Peyer's patch (tissue), 4 donors: ENCODE data around the gene GUCY1B1. TPM values are rescaled to one million over a fixed set of nuclear protein-coding genes. Genes with fewer than 3 reads are reported as not detected.

ENCODE experiments used
- DNase-seq, 3 donors: peaks; one replicate each; pipeline ENCODE4 v3.0.0-alpha.2; 2017 to 2019
- H3K27ac ChIP-seq, 4 donors: fragments of 200-600 bp; sonication (generic); one replicate each; pipeline ENCODE4 v1.5.1; 2016 to 2019
- H3K27me3 ChIP-seq, 2 donors: fragments of 200-600 bp; sonication (generic); one replicate each; pipeline ENCODE4 v1.5.1; 2019
- H3K36me3 ChIP-seq, 3 donors: fragments of 200-600 bp; sonication (generic); one replicate each; pipeline ENCODE4 v1.5.1; 2016 to 2019
- H3K4me1 ChIP-seq, 4 donors: fragments of 200-600 bp; sonication (generic); one replicate each; pipeline ENCODE4 v1.5.1; 2016 to 2019
- H3K4me3 ChIP-seq, 4 donors: fragments of 200-600 bp; sonication (generic); 1 replicate in 3 of 4; 2 replicates in 1 of 4; pipeline ENCODE4 v1.5.1; 2016 to 2019; ENCODE audit warnings: mild to moderate bottlenecking in 1 of 4
- H3K9me3 ChIP-seq, 4 donors: fragments of 200-600 bp; sonication (generic); one replicate each; pipeline ENCODE4 v1.5.1; 2016 to 2019; ENCODE audit warnings: mild to moderate bottlenecking in 1 of 4
- POLR2A ChIP-seq, 2 donors: fragments of 450-650 bp; IDR thresholded peaks; one replicate each; pipeline ENCODE4 v1.5.1; 2017; ENCODE audit warnings: antibody characterized with exemption in 2 of 2, mild to moderate bottlenecking in 2 of 2, moderate library complexity in 2 of 2
- total RNA-seq, 4 donors: library from RNA; depleted of rRNA; stranded (reverse); fragments of >200 nt; gene quantifications; one replicate each; pipeline ENCODE4 v1.1.0, GENCODE V29; 2016
- TF ChIP-seq, protein P1 (sequence below), 6 experiments: fragments of 450-650 bp in 4 of 6; fragments of 200-600 bp in 2 of 6; sonication (generic) in 1 of 6; IDR thresholded peaks; one replicate each; pipeline ENCODE4 v1.5.1; 2017 to 2019; ENCODE audit warnings: antibody characterized with exemption in 6 of 6, mild to moderate bottlenecking in 3 of 6, moderate library complexity in 1 of 6

Gene GUCY1B1
- total RNA-seq, 4 donors from 2014 or later: 1.6 to 8.0 (median 5.9) TPM

DNA sequence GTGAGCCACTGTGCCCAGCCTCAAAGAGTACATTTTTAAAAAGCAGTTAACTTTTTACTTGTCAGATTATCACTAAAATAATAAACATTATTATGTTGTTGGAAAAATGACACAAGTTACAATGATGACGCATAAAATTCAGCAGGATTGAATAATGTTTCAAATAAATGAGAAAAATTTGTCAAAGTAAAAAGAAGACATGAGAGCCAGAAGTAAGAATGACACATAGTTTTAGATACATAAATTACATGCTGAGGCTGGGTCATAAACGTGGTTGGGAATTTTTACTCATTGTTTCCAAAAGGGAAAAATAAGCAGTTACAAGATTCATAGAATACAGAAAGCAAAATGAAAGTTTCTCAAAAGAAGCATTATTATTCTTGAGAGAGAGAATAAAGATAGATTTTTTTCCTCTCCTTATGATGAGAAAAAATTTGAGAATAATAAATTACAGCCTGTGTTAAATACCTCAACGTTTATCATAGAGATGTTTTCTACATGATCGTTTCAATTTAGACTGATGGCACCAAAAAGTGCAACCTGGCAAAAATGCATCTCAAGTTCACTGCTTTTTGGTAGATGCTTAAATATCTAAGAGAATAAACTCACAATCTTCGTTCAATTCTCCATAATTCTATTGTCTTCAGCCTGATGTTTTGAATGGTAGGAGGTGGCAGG, 40.4 kb downstream of the GUCY1B1 start:
- H3K27me3 ChIP-seq: no peaks in the 10 kb centered on the region
- no peaks in the 10 kb centered on the region for H3K9me3 ChIP-seq
- H3K4me3 ChIP-seq: no peak overlapping the region
- TF ChIP-seq POLR2A (IDR thresholded peaks at IDR 0.05): no peak
- TF ChIP-seq, protein P1, sequence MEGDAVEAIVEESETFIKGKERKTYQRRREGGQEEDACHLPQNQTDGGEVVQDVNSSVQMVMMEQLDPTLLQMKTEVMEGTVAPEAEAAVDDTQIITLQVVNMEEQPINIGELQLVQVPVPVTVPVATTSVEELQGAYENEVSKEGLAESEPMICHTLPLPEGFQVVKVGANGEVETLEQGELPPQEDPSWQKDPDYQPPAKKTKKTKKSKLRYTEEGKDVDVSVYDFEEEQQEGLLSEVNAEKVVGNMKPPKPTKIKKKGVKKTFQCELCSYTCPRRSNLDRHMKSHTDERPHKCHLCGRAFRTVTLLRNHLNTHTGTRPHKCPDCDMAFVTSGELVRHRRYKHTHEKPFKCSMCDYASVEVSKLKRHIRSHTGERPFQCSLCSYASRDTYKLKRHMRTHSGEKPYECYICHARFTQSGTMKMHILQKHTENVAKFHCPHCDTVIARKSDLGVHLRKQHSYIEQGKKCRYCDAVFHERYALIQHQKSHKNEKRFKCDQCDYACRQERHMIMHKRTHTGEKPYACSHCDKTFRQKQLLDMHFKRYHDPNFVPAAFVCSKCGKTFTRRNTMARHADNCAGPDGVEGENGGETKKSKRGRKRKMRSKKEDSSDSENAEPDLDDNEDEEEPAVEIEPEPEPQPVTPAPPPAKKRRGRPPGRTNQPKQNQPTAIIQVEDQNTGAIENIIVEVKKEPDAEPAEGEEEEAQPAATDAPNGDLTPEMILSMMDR (IDR thresholded peaks at IDR 0.05): no peak
- H3K27ac ChIP-seq: no peak overlapping the region
- H3K4me1 ChIP-seq: no peaks in the 10 kb centered on the region
- H3K36me3 ChIP-seq: no peaks in the 10 kb centered on the region
- no peak for DNase-seq

DNA sequence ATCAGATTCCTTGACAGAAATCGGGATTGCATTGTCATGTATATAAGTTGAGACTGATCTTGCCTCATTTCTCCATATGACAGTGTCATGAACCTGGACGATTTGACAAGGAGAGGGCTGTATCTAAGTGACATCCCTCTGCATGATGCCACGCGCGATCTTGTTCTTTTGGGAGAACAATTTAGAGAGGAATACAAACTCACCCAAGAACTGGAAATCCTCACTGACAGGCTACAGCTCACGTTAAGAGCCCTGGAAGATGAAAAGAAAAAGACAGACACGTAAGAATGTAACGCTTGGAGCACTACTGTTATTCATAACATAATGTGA, 40.9 kb downstream of the GUCY1B1 start:
- TF ChIP-seq, protein P1 (IDR thresholded peaks at IDR 0.05): no peak
- TF ChIP-seq POLR2A (IDR thresholded peaks at IDR 0.05): no peak
- DNase-seq: no peak
- H3K4me1 ChIP-seq: no peaks in the 10 kb centered on the region
- no peak overlapping the region for H3K4me3 ChIP-seq
- H3K27me3 ChIP-seq: no peaks in the 10 kb centered on the region
- no peaks in the 10 kb centered on the region for H3K9me3 ChIP-seq
- no peak overlapping the region for H3K27ac ChIP-seq
- H3K36me3 ChIP-seq: no peaks in the 10 kb centered on the region

DNA sequence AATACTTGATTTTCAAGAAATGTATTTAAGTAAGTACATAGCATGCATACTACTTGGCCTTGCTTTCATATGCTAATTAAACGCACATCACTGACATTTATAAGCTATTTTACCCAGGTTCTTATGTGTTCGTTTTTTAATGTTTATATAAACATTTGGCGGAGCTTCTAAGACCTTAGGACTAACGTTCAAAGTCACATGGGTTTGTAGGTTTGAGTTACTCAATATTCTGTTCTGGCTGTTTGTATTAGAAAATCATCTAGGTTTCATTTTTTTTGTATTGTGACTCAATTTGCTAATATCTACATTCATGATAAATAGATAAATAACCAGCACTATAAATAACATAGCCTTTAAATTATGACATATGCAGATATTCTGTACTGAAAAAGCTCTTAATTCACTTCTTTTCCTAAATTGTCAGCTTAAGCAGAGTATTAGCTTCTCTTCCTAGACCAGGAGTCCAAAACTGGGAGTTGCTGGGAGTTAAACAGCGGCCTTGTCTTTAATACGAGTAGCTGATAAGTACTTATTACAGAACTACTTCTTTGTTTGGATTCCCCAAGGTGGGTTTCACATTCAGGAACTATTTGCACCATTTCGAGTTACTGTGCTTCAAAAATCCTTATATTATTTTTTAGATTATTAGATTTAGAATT, 42.0 kb downstream of the GUCY1B1 start:
- no peak overlapping the region for H3K4me3 ChIP-seq
- H3K9me3 ChIP-seq: no peaks in the 10 kb centered on the region
- no peaks in the 10 kb centered on the region for H3K27me3 ChIP-seq
- no peaks in the 10 kb centered on the region for H3K36me3 ChIP-seq
- H3K4me1 ChIP-seq: no peaks in the 10 kb centered on the region
- no peak for DNase-seq
- H3K27ac ChIP-seq: no peak overlapping the region
- TF ChIP-seq, protein P1 (IDR thresholded peaks at IDR 0.05): no peak
- no peak for TF ChIP-seq POLR2A (IDR thresholded peaks at IDR 0.05)

DNA sequence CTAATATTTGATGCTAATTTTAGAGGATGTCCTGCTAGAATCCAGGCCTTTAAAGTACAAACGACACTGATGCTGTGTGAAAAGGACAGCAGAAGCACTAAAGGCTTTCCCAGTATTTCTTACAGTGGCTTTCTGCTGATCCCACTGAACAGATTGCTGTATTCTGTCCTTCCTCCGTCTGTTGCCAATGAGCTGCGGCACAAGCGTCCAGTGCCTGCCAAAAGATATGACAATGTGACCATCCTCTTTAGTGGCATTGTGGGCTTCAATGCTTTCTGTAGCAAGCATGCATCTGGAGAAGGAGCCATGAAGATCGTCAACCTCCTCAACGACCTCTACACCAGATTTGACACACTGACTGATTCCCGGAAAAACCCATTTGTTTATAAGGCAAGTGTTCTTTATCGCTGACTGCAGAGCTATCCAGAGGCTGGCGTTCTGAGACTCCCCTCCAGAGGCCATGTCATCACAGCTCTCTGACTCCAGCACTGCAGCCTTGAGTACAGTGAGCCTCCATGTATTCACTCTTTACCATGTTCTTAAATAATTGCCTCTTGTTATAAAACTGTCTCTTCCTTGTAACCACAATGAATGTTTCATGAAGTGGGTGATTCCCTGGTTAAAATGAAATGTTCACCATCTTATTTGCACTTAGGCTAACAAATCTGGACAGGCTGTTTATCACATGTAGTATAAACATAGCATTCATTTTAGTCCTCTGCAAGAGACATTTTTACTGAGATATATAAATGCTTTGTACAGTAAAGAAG, 43.6 kb downstream of the GUCY1B1 start:
- H3K27ac ChIP-seq: peak overlapping the region in 1 of 4 donors; percentile 10
- H3K9me3 ChIP-seq: no peaks in the 10 kb centered on the region
- DNase-seq: no peak
- H3K4me1 ChIP-seq: no peaks in the 10 kb centered on the region
- H3K27me3 ChIP-seq: no peaks in the 10 kb centered on the region
- no peaks in the 10 kb centered on the region for H3K36me3 ChIP-seq
- TF ChIP-seq, protein P1 (IDR thresholded peaks at IDR 0.05): no peak
- no peak for TF ChIP-seq POLR2A (IDR thresholded peaks at IDR 0.05)
- H3K4me3 ChIP-seq: no peak overlapping the region

DNA sequence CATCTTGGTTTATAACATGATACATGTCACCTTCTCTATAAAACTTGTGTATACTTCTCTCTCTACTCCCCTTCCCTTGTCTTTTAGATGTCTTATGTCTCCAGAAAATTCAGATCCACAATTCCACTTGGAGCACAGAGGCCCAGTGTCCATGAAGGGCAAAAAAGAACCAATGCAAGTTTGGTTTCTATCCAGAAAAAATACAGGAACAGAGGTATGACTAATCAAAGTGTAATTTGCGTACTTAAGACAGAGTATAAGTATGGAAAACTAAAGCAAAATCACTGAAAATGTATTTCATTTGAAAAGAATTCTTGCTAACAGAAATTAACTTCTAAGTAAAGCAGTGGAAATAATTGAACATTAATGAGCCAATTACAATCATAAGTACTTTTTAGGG, 46.2 kb downstream of the GUCY1B1 start:
- Histone ChIP-seq H3K27ac (no peak overlapping the region), H3K4me1 (no peaks in the 10 kb centered on the region), H3K36me3 (no peaks in the 10 kb centered on the region), H3K9me3 (no peaks in the 10 kb centered on the region), H3K27me3 (no peaks in the 10 kb centered on the region), H3K4me3 (no peak overlapping the region)
- no peak for DNase-seq
- TF ChIP-seq, protein P1 (IDR thresholded peaks at IDR 0.05): no peak
- TF ChIP-seq POLR2A (IDR thresholded peaks at IDR 0.05): no peak
